ENCODE results near the gene REEP5.

Gene REEP5

DNA sequence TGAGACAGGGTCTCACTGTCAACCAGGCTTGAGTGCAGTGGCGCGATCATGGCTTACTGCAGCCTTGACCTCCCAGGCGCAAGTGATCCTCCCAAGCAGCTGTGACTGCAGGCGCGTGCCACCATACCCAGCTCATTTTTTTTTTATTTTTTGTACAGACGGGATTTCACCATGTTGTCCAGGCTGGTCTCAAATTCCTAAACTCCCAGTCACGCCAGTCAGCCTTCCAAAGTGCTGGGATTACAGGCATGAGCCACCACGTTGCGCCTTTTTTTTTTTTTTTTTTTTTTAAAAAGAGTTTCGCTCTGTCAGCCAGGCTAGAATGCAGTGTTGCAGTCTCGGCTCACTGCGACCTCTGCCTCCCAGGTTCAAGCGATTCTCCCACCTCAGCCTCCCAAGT is 88.1 kb downstream of the REEP5 start:
- no peak for DNase-seq (ENCODE audit: low read depth)

DNA sequence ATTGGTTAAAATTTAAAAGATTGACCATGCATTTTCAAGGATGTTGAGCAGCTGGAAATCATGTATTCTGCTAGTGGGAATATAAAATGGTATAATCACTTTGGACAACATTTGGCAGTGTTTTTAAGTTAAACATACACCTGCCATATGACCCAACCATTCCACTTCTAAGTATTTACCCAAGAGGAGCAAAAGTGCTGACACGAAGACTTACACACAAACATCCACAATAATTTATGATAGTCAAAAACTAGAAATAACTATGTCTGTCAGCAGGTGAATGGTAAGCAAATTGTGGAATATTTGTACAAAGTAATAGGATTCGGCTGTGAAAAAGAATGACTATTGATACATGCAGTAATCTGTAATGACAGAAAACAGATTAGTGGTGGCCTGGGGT is 91.6 kb downstream of the REEP5 start:
- DNase-seq (ENCODE audit: low read depth), result no peak

Data from T-helper 22 cell (primary cell).